Activated T-helper 17 cell treated with anti-CD3 and anti-CD28 coated beads, Interleukin-2, amount 50 U/mL, for 72 hours (primary cell): ENCODE measurements around the gene PTPN14. TPM values are rescaled to one million over a fixed set of nuclear protein-coding genes. Genes with fewer than 3 reads are reported as not detected.

ENCODE experiments used
- ATAC-seq: fragments of 150-1000 bp; cut with Tn5 transposase; replicated peaks from 2 replicates; pipeline ENCODE4 v1.10.0; 2021; ENCODE audit warnings: mild to moderate bottlenecking, moderate library complexity
- H3K27ac Mint-ChIP-seq: one replicate; pipeline ENCODE4 v1.8.0; 2022; ENCODE audit warnings: mixed read lengths
- H3K27me3 Mint-ChIP-seq: one replicate; pipeline ENCODE4 v1.8.0; 2022; ENCODE audit warnings: mixed read lengths
- H3K36me3 Mint-ChIP-seq: one replicate; pipeline ENCODE4 v1.8.0; 2022; ENCODE audit warnings: low read depth, mild to moderate bottlenecking, mixed read lengths
- H3K4me1 Mint-ChIP-seq: one replicate; pipeline ENCODE4 v1.8.0; 2022; ENCODE audit warnings: mixed read lengths
- H3K4me3 Mint-ChIP-seq: one replicate; pipeline ENCODE4 v1.8.0; 2022; ENCODE audit warnings: mild to moderate bottlenecking, mixed read lengths
- H3K9me3 Mint-ChIP-seq: one replicate; pipeline ENCODE4 v1.8.0; 2022; ENCODE audit warnings: mixed read lengths
- total RNA-seq, 2 donors: library from RNA; stranded (reverse); gene quantifications; one replicate each; pipeline ENCODE4 v1.2.3, GENCODE V29; 2022

Gene PTPN14
- total RNA-seq, 2 donors from 2014 or later, result 0.66 to 0.89 TPM

DNA sequence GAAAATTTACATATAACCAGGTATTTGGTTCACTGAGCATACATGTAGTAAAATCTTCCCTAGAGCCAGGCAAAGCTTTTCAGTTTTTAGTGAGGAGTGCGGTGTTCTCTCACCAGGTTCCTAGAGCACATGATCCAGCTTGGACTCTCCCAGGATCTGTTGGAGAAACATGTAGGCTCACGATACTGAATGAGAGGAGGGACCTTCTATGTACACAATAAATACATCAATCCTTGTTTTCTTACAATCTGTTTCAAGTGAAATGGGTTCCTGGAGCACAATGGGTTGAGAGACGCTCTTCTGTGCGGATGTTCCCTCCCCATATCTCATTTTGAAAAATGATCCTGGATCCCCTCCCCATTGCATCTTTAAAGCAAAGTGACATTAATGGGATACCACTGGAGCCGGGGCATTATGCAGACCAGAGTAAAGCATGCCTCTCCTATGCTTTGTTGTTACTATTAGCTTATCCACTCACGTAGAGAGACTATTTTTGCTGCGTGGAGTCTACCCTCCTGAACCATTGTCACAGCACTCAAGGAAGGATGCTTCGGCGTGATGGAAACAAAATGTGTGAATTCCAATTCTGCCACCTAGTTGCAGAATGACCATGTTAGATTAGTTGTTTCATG is 251.1 kb downstream of the PTPN14 start:
- Mint-ChIP-seq H3K4me1 (peaks cover 21% of the 10 kb centered on the region), H3K27ac (no peak overlapping the region), H3K27me3 (no peaks in the 10 kb centered on the region), H3K4me3 (no peak overlapping the region), H3K36me3 (peaks cover 6% of the 10 kb centered on the region), H3K9me3 (no peaks in the 10 kb centered on the region)
- ATAC-seq, result no peak

Other genes starting within 250 kb of the PTPN14 start
- gene CENPF, start 51.6 kb upstream of the PTPN14 start, total RNA-seq, result 10 to 100 TPM; 69.7 to 79.4 TPM